Thoracic aorta (tissue), 2 donors: ENCODE results near the gene ABHD8. TPM values are rescaled to one million over a fixed set of nuclear protein-coding genes. Genes with fewer than 3 reads are reported as not detected.

Source experiments
- ATAC-seq: fragments of 150-250 bp; one replicate; pipeline ENCODE4 v1.8.0; 2017; ENCODE audit warnings: low read depth; ENCODE audit not compliant: insufficient number of reproducible peaks, low FRiP score
- DNase-seq: peaks from one replicate; pipeline ENCODE4 v3.0.0-alpha.2; 2020; ENCODE audit warnings: low spot score
- H3K27ac ChIP-seq, 2 donors: fragments of 200-600 bp; sonication (generic); 1 replicate in 1 of 2; 2 replicates in 1 of 2; pipeline ENCODE4 v1.5.1; 2016; ENCODE audit warnings: mild to moderate bottlenecking in 2 of 2, moderate library complexity in 2 of 2
- H3K27me3 ChIP-seq: fragments of 200-600 bp; sonication (generic); replicated peaks from 2 replicates; pipeline ENCODE4 v1.6.0; 2016; ENCODE audit warnings: mild to moderate bottlenecking; ENCODE audit not compliant: insufficient read depth
- H3K36me3 ChIP-seq: fragments of 200-600 bp; sonication (generic); one replicate; pipeline ENCODE4 v1.5.1; 2016
- H3K4me1 ChIP-seq, 2 donors: fragments of 200-600 bp; sonication (generic); 1 replicate in 1 of 2; 2 replicates in 1 of 2; pipeline versions ENCODE4 v1.5.1 to v1.6.0; 2016; ENCODE audit warnings: low read depth in 2 of 2, mild to moderate bottlenecking in 1 of 2; ENCODE audit not compliant: control insufficient read depth in 1 of 2
- H3K4me3 ChIP-seq: fragments of 200-600 bp; sonication (generic); 2 replicates; pipeline ENCODE4 v1.5.1; 2016; ENCODE audit warnings: mild to moderate bottlenecking
- H3K9me3 ChIP-seq: fragments of 200-600 bp; sonication (generic); 2 replicates; pipeline ENCODE4 v1.5.1; 2016
- total RNA-seq, 2 donors: library from RNA; depleted of rRNA; stranded (reverse); fragments of >200 nt; gene quantifications; one replicate each; pipeline versions ENCODE4 v1.1.0 to v1.2.3, GENCODE V29; 2016
- TF ChIP-seq, protein P1 (sequence below): fragments of 200-600 bp; sonication (generic); IDR thresholded peaks from one replicate; pipeline ENCODE4 v1.5.1; 2019; ENCODE audit warnings: antibody characterized with exemption

Gene ABHD8
- total RNA-seq, 2 donors from 2014 or later, result 9.8 to 24.0 TPM

DNA sequence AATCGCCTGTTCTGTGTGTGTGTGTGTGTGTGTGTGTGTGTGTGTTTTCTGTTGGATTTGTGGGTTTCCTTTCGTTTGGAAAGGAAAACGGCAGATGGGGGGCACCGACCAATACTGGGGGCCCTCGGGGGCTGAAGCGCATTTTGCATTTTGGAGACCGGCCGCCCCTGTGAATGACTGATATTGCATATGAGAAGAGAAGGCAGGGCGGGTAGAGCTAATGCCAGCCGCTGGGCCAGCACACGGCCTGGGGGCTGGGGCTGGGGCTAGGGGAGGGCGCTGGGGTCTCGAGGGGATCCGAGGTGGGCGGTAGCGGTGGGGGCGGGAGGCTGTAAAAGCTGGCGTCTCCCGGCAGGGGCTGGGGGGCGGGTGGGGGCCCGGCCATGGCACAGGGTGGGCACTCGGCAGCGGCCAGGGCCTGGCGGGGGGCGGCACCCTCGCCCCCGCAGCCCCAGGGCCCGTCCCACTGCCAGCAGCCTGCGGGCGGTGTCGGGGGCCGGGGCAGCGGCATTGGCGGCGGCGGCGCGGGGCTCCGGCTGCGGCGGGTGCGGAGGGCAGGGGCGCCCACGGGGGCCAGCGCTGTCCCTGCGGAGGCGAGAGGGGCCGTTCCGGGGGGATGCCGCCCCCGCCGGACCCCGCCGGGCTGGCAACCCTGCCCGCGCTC lies 20.2 kb upstream of the ABHD8 start:
- Histone ChIP-seq H3K4me1 (peaks cover 17 to 41% of the 10 kb centered on the region in 2 donors), H3K36me3 (peaks cover 21% of the 10 kb centered on the region), H3K27ac (no peak overlapping the region), H3K27me3 (no peaks in the 10 kb centered on the region), H3K4me3 (peak overlapping the region; percentile 36), H3K9me3 (no peaks in the 10 kb centered on the region)
- no peak for DNase-seq
- ATAC-seq, result no peak
- TF ChIP-seq, protein P1, sequence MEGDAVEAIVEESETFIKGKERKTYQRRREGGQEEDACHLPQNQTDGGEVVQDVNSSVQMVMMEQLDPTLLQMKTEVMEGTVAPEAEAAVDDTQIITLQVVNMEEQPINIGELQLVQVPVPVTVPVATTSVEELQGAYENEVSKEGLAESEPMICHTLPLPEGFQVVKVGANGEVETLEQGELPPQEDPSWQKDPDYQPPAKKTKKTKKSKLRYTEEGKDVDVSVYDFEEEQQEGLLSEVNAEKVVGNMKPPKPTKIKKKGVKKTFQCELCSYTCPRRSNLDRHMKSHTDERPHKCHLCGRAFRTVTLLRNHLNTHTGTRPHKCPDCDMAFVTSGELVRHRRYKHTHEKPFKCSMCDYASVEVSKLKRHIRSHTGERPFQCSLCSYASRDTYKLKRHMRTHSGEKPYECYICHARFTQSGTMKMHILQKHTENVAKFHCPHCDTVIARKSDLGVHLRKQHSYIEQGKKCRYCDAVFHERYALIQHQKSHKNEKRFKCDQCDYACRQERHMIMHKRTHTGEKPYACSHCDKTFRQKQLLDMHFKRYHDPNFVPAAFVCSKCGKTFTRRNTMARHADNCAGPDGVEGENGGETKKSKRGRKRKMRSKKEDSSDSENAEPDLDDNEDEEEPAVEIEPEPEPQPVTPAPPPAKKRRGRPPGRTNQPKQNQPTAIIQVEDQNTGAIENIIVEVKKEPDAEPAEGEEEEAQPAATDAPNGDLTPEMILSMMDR, result no peak

- ATAC-seq (no peak), DNase-seq (no peak)
- H3K27me3 ChIP-seq, result no peaks in the 10 kb centered on the region
- TF ChIP-seq, protein P1, result no peak
- H3K36me3 ChIP-seq, result peaks cover 21% of the 10 kb centered on the region
- H3K27ac ChIP-seq, result peak overlapping the region in 1 of 2 donors; percentile 17
- H3K4me3 ChIP-seq, result peak overlapping the region; percentile 36
- H3K4me1 ChIP-seq, result peaks cover 17 to 41% of the 10 kb centered on the region in 2 donors
- H3K9me3 ChIP-seq, result no peaks in the 10 kb centered on the region
These were observed 19.6 kb upstream of the ABHD8 start for GRCh38 chr19:17322854-17323253.

DNA sequence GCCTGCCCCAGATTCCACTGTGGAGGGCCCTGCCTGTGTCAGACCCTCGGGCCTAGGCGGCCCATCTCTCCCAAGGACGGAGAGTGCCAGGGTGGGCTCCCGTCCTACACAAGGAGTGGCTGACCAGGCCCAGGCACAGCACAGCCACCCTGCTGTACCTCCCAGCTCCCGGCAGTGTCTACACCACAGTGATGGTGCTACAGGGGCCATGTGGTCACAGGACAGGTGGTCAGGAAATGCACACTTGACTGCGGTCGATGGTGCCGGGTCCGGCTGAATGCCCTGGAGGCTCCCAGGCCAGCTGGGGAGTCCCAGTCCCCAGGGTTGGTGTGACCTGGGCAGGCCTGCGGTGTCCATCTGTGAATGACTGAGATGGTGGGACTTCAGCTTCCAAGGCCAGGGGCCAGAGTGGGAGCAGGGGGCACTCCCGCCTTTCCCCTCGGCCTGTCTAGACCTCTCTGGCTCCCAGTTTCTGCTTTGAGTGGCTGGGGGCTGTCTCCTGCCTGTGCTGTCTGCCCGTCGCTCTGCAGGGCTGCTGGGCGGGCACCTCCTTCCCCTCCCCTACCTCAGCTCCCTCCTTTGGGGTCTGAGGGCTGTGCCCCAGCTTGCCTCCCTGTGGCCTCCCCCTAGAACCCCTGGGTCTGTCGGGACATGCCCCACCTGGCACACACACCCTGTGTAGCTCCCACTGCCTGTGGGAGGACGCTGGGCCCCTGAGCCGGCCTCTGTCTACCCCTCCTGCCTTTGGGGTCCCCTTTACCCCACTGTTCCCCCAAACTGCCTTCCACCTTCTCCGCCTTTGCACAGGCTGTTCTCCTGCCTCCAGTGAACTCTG lies 18.6 kb upstream of the ABHD8 start:
- DNase-seq (no peak), ATAC-seq (no peak)
- Histone ChIP-seq H3K4me3 (no peak overlapping the region), H3K9me3 (no peaks in the 10 kb centered on the region), H3K27me3 (no peaks in the 10 kb centered on the region), H3K4me1 (peaks cover 17 to 36% of the 10 kb centered on the region in 2 donors), H3K36me3 (peaks cover 21% of the 10 kb centered on the region), H3K27ac (peak overlapping the region in 1 of 2 donors; percentile 17)
- TF ChIP-seq, protein P1, result no peak

DNA sequence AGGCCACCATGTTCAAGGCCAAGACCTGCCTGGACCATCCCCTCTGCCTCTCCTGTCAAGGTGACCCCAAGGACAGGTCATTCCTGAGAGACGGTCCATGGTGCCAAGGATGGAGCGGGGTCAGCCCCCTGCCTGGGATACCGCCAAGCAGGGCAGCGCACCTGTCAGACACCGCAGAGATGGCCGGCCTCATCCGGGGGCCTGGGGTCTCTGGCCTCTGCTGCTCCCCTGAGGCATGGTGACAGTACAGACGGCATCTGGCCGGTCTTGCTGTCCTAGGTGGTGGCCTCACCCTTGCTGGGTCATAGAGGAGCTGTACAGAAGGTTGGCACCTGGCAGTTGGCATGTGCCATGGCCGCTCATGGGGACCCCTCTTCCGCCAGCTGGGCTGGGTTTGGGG lies 17.2 kb upstream of the ABHD8 start:
- H3K9me3 ChIP-seq, result no peaks in the 10 kb centered on the region
- TF ChIP-seq, protein P1, result no peak
- no peak overlapping the region for H3K4me3 ChIP-seq
- no peak overlapping the region for H3K27ac ChIP-seq
- H3K27me3 ChIP-seq, result no peaks in the 10 kb centered on the region
- peaks cover 9 to 21% of the 10 kb centered on the region in 2 donors for H3K4me1 ChIP-seq
- peaks cover 30% of the 10 kb centered on the region for H3K36me3 ChIP-seq
- ATAC-seq, result no peak
- no peak for DNase-seq

GRCh38 chr19:17319473-17320238 lies 16.4 kb upstream of the ABHD8 start:
- DNase-seq (no peak), ATAC-seq (no peak)
- Histone ChIP-seq H3K4me1 (peaks cover 9 to 16% of the 10 kb centered on the region in 2 donors), H3K9me3 (no peaks in the 10 kb centered on the region), H3K27ac (no peak overlapping the region), H3K27me3 (no peaks in the 10 kb centered on the region), H3K4me3 (no peak overlapping the region), H3K36me3 (peaks cover 31% of the 10 kb centered on the region)
- TF ChIP-seq, protein P1, result no peak
